Right lobe of liver (tissue), 4 donors: ENCODE data around the gene TMEM200A.

Experiments
- POLR2A ChIP-seq: fragments of 450-650 bp; IDR thresholded peaks from one replicate; pipeline ENCODE4 v1.6.1; 2017; ENCODE audit warnings: antibody characterized with exemption, mild to moderate bottlenecking
- TF ChIP-seq, protein P1 (sequence below), 4 donors: fragments of 200-600 bp in 3 of 4; fragments of 450-650 bp in 1 of 4; IDR thresholded peaks; one replicate each; pipeline versions ENCODE4 v1.5.1 to v1.8.0; 2016 to 2022; ENCODE audit warnings: antibody characterized with exemption in 4 of 4, mild to moderate bottlenecking in 2 of 4
- donor health status: DM: no; HTN: no; CAD: no.
- donor health status: DM: no; HTN: no; CAD: no.
- donor health status: DM: no; HTN: yes; CAD: no.

DNA sequence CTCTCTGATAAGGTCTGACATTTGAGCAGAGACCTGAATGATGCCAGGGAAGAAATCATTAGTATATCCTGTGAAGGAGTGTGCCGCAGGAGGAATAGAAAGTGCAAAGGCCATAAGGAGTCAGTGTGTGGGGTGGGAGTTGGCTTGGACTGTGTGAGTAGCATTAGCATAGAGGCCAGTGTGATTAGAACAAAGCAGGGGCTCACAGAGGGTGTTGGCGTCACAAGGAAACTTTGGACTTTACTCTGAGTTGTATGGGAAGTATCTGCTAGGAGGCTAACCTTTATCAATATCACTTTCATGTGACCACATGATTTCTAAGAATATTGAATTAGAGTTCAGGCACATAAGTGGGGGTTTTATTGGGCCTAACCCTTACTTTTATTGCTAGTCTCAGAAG is 12.1 kb downstream of the TMEM200A start:
- TF ChIP-seq, protein P1, sequence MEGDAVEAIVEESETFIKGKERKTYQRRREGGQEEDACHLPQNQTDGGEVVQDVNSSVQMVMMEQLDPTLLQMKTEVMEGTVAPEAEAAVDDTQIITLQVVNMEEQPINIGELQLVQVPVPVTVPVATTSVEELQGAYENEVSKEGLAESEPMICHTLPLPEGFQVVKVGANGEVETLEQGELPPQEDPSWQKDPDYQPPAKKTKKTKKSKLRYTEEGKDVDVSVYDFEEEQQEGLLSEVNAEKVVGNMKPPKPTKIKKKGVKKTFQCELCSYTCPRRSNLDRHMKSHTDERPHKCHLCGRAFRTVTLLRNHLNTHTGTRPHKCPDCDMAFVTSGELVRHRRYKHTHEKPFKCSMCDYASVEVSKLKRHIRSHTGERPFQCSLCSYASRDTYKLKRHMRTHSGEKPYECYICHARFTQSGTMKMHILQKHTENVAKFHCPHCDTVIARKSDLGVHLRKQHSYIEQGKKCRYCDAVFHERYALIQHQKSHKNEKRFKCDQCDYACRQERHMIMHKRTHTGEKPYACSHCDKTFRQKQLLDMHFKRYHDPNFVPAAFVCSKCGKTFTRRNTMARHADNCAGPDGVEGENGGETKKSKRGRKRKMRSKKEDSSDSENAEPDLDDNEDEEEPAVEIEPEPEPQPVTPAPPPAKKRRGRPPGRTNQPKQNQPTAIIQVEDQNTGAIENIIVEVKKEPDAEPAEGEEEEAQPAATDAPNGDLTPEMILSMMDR (IDR thresholded peaks at IDR 0.05): no peak
- TF ChIP-seq POLR2A: no peak
